ENCODE results near the gene KAZN.

The KAZN gene

GRCh38 chr1:14844356-14844755 lies 245.9 kb downstream of the KAZN start:
- in situ Hi-C loops (cut with MboI; ENCODE audit: low sequenced_read_pairs), result no loop called here

DNA sequence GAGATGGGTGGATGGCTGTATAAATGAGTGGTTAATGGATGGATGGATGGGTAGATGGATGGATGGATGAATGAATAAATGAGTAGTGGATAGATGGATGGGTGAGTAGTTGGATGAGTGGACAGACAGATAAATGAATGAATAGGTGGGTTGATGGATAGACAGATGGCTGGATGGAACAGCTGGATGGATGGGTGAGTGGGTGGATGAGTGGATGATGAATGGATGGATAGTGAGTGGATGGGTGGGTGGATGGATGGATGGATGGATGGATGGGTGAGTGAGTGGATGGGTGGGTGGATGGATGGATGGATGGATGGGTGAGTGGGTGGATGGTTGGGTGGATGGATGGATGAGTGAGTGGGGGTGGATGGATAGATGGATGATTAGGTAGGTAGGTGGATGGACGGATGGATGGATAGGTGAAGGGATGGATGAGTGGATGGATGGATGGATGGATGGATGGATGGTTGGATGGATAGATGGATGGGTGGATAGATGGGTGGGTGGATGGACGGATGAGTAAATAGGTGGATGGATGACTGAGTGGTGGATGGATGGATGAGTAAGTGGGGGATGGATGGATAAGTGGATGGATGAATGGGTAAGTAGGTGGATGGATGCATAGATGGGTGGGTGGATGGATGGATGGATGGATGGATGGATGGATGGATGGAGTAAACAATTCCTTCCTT lies 246.6 kb downstream of the KAZN start:
- in situ Hi-C loops (cut with MboI; ENCODE audit: low sequenced_read_pairs), result no loop called here

DNA sequence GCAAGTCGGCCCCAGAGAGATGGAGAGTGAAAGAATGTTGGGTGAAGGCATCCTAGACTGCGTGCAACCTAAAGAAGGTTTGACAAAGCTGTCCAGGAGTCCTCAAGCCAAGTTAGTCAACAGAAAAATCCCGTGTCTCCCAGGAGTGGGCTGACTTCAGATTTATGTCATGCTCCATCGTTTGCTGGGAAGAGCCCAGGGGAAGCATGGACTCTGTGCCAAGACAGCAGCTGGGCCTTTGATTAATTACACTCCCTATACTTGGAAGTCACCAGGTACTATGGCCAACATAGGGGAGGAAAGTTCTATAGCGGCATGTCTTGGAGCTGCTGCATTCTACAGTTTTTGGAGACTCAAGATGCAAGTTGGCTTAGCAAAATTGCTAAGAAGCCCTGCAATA lies 247.4 kb downstream of the KAZN start:
- in situ Hi-C loops (cut with MboI; ENCODE audit: low sequenced_read_pairs), result no loop called here

DNA sequence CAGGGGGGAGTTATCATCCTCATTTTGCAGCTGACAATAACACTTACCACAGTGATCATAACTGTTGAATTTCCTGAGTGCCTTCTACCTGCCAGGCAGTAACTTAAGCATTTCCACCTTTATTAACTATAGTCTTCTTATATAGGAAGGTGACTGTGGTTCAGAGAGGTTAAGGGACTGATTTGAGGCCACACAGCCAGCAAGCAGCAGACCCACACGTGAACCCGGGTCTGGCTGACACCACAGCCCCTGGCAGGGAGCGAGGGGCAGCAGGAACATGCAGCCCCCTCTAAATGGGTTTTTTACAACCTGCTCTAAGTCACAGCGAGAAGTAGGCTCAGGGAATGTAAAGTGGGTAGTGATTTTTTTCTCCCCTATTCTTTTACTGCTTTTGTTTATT lies 248.2 kb downstream of the KAZN start:
- in situ Hi-C loops (cut with MboI; ENCODE audit: low sequenced_read_pairs), result no loop called here

- in situ Hi-C loops (cut with MboI; ENCODE audit: low sequenced_read_pairs), result no loop called here
Measured at GRCh38 chr1:14848203-14848602, 249.7 kb downstream of the KAZN start.

GRCh38 chr1:14848625-14849024 lies 250.1 kb downstream of the KAZN start:
- in situ Hi-C loops (cut with MboI; ENCODE audit: low sequenced_read_pairs), result no loop called here

- in situ Hi-C loops (cut with MboI; ENCODE audit: low sequenced_read_pairs), result no loop called here
Measured at GRCh38 chr1:14849038-14849437, 250.6 kb downstream of the KAZN start.

DNA sequence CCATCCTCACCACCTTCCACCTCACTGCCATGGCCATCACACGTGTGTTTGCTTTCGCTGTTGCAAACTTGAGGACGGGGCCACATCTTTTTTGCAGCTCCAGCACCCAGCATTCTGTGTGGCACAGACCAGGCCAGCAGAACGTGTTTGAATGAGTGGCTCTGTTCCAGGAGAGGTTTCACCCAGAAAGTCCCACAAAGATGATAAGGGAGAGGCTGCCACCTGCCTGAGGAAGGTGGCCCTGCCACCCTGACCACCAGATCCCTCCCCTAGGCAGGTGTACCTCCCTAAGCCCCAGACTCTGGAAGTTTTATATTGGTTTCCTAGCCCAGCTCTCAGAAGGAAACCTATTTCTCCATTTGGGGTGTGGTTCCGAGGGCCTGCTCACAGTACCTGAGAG lies 252.1 kb downstream of the KAZN start:
- in situ Hi-C loops (cut with MboI; ENCODE audit: low sequenced_read_pairs), result no loop called here

- in situ Hi-C loops (cut with MboI; ENCODE audit: low sequenced_read_pairs), result no loop called here
Measured at GRCh38 chr1:14851760-14852159, 253.3 kb downstream of the KAZN start.

DNA sequence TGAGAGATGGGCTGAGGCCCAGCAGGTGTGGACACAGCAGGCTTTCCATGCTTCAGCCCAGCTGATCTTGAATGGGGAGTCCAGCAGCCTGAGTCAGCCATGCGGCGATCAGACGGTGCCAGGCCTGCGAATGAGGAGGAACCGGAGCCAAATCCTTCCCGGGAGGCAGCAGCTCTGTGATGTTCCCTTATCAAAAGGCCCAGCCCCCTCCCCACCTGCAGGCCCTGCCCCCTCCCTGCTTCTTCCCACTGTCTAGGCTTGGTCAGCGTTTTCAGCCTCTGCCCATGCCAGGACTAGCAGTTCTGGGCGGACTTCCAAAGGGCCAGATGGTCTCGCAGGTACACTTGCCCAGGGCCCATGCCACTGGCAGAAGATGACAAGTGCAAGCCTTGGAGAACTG lies 253.8 kb downstream of the KAZN start:
- in situ Hi-C loops (cut with MboI; ENCODE audit: low sequenced_read_pairs), result no loop called here

- in situ Hi-C loops (cut with MboI; ENCODE audit: low sequenced_read_pairs), result no loop called here
Measured at GRCh38 chr1:14853518-14853917, 255.0 kb downstream of the KAZN start.

- in situ Hi-C loops (cut with MboI; ENCODE audit: low sequenced_read_pairs), result no loop called here
Measured at GRCh38 chr1:14855268-14855667, 256.8 kb downstream of the KAZN start.

- in situ Hi-C loops (cut with MboI; ENCODE audit: low sequenced_read_pairs), result no loop called here
Measured at GRCh38 chr1:14855801-14856200, 257.3 kb downstream of the KAZN start.

DNA sequence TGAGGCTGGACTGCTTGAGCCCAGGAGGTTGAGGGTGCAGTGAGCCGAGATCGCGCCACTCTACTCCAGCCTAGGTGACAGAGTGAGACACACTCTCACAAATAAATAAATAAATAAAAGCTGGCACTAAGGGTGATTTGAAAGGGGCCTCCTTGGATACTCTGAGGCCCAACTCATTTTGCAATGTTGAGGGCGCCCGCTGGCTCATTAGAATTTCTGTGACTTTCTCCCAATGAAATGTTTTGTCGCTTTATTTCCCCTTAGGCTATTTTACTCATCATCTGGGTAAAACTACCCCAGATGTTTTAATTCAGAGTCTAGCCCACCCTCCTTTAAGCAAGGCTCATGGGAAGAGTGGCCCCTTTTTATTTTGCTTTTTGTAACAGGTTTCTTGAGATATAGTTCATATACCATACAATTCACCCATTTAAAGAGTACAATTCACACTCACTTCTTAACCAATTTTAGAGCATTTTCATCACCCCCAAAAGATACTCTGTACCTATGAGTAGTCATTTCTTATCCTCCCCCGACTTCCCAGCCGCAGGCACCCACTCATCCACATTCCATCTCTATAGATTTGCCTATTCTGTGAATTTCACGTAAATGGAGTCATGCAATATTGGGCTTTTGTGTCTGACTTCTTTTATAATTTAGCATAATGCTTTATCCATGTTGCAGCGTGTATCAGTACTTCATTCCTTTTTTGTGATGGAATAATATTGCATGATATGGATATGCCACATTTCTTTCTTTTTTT lies 259.1 kb downstream of the KAZN start:
- in situ Hi-C loops (cut with MboI; ENCODE audit: low sequenced_read_pairs), result no loop called here

DNA sequence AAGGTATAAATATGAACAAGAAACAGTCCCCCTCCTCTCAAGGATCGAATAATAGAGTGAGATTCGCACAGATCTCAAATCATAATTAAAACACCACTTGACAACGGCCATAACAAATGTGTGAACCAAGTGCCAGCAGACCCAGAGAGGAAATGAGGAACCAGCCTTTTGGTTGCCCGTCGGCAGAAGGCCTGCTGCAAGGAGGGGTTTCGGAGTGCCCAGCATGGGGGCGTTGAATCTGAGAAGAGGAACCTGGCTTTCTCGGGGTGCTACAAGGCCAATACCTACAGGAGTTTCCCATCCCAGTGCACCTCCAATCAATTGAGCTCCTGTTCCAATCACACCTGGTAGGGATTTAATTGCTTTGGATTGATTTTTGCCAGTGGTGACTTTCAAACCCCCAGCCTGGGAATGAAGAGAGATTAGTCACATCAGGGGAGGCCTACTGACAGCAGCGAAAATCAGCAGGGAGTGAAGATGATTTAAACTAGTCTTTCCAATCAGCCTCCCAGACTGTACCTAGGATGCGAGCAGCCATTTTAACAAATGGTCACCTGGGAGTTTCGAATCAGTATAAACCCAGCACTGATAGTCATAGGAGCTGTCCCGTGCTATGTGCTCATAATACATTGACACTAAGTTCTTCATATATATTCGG lies 263.8 kb downstream of the KAZN start:
- in situ Hi-C loops (cut with MboI; ENCODE audit: low sequenced_read_pairs), result no loop called here

DNA sequence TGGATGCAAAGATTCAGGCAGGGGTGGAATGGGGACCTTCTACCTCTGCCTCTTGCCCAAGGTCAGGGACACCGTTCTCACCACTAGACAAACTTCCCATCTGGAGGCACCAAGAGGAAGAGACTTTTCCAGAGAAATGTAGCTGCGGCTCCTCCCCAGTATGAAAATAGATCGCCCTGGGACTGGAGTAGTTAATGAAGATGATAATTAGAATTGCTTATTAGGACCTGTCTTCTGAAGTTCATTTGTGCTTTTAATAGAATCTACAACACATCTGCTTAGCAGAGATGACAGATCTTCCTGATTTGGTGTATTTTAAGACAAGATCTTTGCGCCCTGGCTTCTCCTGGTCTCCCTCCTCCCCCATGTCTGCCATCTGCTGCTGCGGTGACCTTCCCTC lies 266.6 kb downstream of the KAZN start:
- in situ Hi-C loops (cut with MboI; ENCODE audit: low sequenced_read_pairs), result no loop called here

DNA sequence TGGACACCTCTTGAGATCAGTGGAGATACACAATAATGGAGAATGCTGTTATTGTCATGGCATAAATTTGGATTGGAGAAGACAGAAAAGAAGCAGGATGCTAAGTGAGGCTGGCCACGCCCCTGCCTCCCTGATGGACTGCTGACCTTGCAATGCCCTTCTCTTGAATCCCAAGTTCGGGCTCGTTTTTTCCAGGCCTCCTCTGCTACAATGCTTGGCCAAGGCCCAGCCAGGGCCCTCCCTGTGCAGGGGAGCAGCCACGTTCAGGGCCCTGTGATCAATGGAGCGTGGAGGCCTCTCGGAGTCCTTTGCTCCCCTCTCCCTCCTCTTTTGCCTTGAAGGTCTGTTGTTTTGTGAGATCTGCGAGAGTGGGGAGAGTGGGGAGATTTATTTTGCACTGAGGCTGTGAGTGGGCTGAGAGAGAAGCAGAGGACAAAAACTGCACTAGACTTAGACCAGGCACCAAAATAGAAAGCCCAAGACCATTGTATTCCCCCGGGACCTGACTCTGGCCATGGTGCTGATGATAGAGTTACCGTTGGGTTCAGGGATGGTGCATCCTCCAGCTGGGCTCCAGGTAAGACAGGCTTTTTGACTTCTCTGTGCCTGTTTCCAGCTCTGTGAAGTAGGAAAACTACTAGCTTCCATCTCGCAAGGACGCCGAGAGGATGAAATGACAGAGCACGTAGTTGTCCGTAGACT lies 268.6 kb downstream of the KAZN start:
- in situ Hi-C loops (cut with MboI; ENCODE audit: low sequenced_read_pairs), result no loop called here

DNA sequence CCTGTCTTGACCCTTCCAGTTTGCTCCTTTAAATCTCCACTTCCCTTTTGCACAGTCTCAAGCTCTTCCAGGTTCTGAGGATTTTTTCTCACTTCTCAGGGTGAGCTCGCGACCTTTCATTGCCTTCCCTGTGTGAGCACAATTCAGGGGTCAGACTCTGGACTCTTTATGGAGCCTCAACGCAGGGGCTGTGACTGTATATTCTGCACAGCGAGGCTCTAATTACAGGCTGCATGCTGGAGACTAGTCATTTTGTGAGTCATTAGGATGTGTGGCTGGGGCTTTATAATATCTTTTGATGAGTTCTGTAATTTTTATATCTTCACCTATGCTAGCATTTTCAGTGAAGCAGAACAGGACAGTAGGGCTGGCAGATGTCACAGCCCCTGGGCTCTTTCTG lies 270.7 kb downstream of the KAZN start:
- in situ Hi-C loops (cut with MboI; ENCODE audit: low sequenced_read_pairs), result no loop called here

DNA sequence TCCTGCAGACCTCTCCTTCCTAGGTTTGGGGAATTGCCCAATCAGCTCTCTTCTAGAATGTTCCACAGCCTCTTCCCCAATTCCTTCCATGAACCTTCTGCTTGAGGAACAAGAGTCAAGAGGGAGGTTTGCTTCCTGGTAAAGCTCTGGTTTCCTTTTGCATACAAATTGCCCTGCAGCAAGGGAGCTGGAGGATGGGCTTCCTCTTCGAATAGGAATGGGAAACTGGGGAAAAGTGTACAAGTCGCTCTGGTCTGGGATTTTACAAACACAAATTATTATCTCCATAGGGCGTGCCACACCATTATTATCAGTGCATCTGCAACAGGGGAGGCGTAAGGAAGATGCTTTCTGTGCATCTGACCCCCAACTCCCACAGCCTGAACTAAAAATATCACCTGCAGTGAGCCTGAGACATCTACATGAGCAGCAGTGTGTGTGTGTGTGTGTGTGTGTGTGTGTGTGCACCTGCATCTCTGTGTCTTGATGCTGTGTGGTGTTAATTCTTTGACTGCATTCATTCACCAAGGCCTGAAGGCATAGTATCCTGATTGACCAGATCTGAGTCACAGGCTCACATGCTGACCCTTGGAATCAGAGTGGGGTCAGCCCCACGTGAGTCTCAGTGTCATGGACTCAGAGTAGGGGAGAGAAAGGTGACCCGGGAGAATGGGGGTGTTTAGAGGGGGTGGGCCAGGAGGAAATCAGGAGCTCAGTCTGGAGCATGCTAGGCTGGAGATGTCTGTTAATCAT lies 272.9 kb downstream of the KAZN start:
- in situ Hi-C loops (cut with MboI; ENCODE audit: low sequenced_read_pairs), result no loop called here

GRCh38 chr1:14872762-14873161 lies 274.3 kb downstream of the KAZN start:
- in situ Hi-C loops (cut with MboI; ENCODE audit: low sequenced_read_pairs), result no loop called here

- in situ Hi-C loops (cut with MboI; ENCODE audit: low sequenced_read_pairs), result no loop called here
Measured at GRCh38 chr1:14873677-14874076, 275.2 kb downstream of the KAZN start.

Measured in HL-60/S4 (cell line).